Measurements from ENCODE around the gene FBLN1.

The FBLN1 gene

GRCh38 chr22:45548247-45548840 lies 45.7 kb downstream of the FBLN1 start:
- peaks cover 0 to 6% of the 10 kb centered on the region in 2 donors for H3K9me3 ChIP-seq (ENCODE audit: control insufficient read depth in 2 of 2, low read length in 2 of 2)
- peaks cover 2 to 7% of the 10 kb centered on the region in 2 donors for H3K36me3 ChIP-seq (ENCODE audit: control insufficient read depth in 2 of 2, insufficient read depth in 2 of 2, low read length in 2 of 2)
- H3K9ac ChIP-seq (ENCODE audit: low read length in 2 of 2), result no peak overlapping the region
- H3K4me1 ChIP-seq (ENCODE audit: control insufficient read depth, insufficient read depth, low read length), result peaks cover 54% of the 10 kb centered on the region
- H3K4me3 ChIP-seq (ENCODE audit: low read length in 2 of 2), result peak overlapping the region in 1 of 2 donors; percentile 35
- no peaks in the 10 kb centered on the region for H3K27me3 ChIP-seq (ENCODE audit: control insufficient read depth in 1 of 2, insufficient read depth in 2 of 2, low read length in 2 of 2)
- H3K27ac ChIP-seq (ENCODE audit: low read length), result peak overlapping the region; percentile 85

GRCh38 chr22:45548991-45549761 lies 46.5 kb downstream of the FBLN1 start:
- H3K9me3 ChIP-seq (ENCODE audit: control insufficient read depth in 2 of 2, low read length in 2 of 2), result peaks cover 0 to 6% of the 10 kb centered on the region in 2 donors
- H3K4me3 ChIP-seq (ENCODE audit: low read length in 2 of 2), result peak overlapping the region in 1 of 2 donors; percentile 35
- H3K36me3 ChIP-seq (ENCODE audit: control insufficient read depth in 2 of 2, insufficient read depth in 2 of 2, low read length in 2 of 2), result peaks cover 2 to 7% of the 10 kb centered on the region in 2 donors
- H3K27me3 ChIP-seq (ENCODE audit: control insufficient read depth in 1 of 2, insufficient read depth in 2 of 2, low read length in 2 of 2), result no peaks in the 10 kb centered on the region
- peak overlapping the region in 1 of 2 donors; percentile 21 for H3K9ac ChIP-seq (ENCODE audit: low read length in 2 of 2)
- peak overlapping the region; percentile 85 for H3K27ac ChIP-seq (ENCODE audit: low read length)
- peaks cover 62% of the 10 kb centered on the region for H3K4me1 ChIP-seq (ENCODE audit: control insufficient read depth, insufficient read depth, low read length)

GRCh38 chr22:45549762-45550378 lies 47.2 kb downstream of the FBLN1 start:
- peak overlapping the region; percentile 85 for H3K27ac ChIP-seq (ENCODE audit: low read length)

GRCh38 chr22:45550416-45550815 lies 47.7 kb downstream of the FBLN1 start:
- no peaks in the 10 kb centered on the region for H3K27me3 ChIP-seq (ENCODE audit: control insufficient read depth in 1 of 2, insufficient read depth in 2 of 2, low read length in 2 of 2)
- H3K4me1 ChIP-seq (ENCODE audit: control insufficient read depth, insufficient read depth, low read length), result peaks cover 67% of the 10 kb centered on the region
- peak overlapping the region; percentile 85 for H3K27ac ChIP-seq (ENCODE audit: low read length)
- H3K4me3 ChIP-seq (ENCODE audit: low read length in 2 of 2), result no peak overlapping the region
- H3K9me3 ChIP-seq (ENCODE audit: control insufficient read depth in 2 of 2, low read length in 2 of 2), result peaks cover 0 to 6% of the 10 kb centered on the region in 2 donors
- H3K9ac ChIP-seq (ENCODE audit: low read length in 2 of 2), result no peak overlapping the region
- H3K36me3 ChIP-seq (ENCODE audit: control insufficient read depth in 2 of 2, insufficient read depth in 2 of 2, low read length in 2 of 2), result peaks cover 2 to 3% of the 10 kb centered on the region in 2 donors

More at GRCh38 chr22:45549762-45550378, 47.2 kb downstream of the FBLN1 start:
- Histone ChIP-seq H3K4me1 (ENCODE audit: control insufficient read depth, insufficient read depth, low read length) (peaks cover 67% of the 10 kb centered on the region), H3K4me3 (ENCODE audit: low read length in 2 of 2) (peak overlapping the region in 1 of 2 donors; percentile 35), H3K27me3 (ENCODE audit: control insufficient read depth in 1 of 2, insufficient read depth in 2 of 2, low read length in 2 of 2) (no peaks in the 10 kb centered on the region), H3K9me3 (ENCODE audit: control insufficient read depth in 2 of 2, low read length in 2 of 2) (peaks cover 0 to 6% of the 10 kb centered on the region in 2 donors), H3K36me3 (ENCODE audit: control insufficient read depth in 2 of 2, insufficient read depth in 2 of 2, low read length in 2 of 2) (peaks cover 2 to 4% of the 10 kb centered on the region in 2 donors), H3K9ac (ENCODE audit: low read length in 2 of 2) (no peak overlapping the region)

GRCh38 chr22:45550891-45551290 lies 48.2 kb downstream of the FBLN1 start:
- Histone ChIP-seq H3K9me3 (ENCODE audit: control insufficient read depth in 2 of 2, low read length in 2 of 2) (peaks cover 0 to 6% of the 10 kb centered on the region in 2 donors), H3K4me3 (ENCODE audit: low read length in 2 of 2) (peak overlapping the region in 1 of 2 donors; percentile 3), H3K4me1 (ENCODE audit: control insufficient read depth, insufficient read depth, low read length) (peaks cover 67% of the 10 kb centered on the region), H3K27ac (ENCODE audit: low read length) (peak overlapping the region; percentile 85), H3K36me3 (ENCODE audit: control insufficient read depth in 2 of 2, insufficient read depth in 2 of 2, low read length in 2 of 2) (peaks cover 2 to 3% of the 10 kb centered on the region in 2 donors), H3K27me3 (ENCODE audit: control insufficient read depth in 1 of 2, insufficient read depth in 2 of 2, low read length in 2 of 2) (no peaks in the 10 kb centered on the region), H3K9ac (ENCODE audit: low read length in 2 of 2) (no peak overlapping the region)

- H3K9ac ChIP-seq (ENCODE audit: low read length in 2 of 2), result no peak overlapping the region
- peak overlapping the region; percentile 87 for H3K27ac ChIP-seq (ENCODE audit: low read length)
- H3K27me3 ChIP-seq (ENCODE audit: control insufficient read depth in 1 of 2, insufficient read depth in 2 of 2, low read length in 2 of 2), result no peaks in the 10 kb centered on the region
- peaks cover 67% of the 10 kb centered on the region for H3K4me1 ChIP-seq (ENCODE audit: control insufficient read depth, insufficient read depth, low read length)
- H3K9me3 ChIP-seq (ENCODE audit: control insufficient read depth in 2 of 2, low read length in 2 of 2), result peaks cover 0 to 6% of the 10 kb centered on the region in 2 donors
- H3K36me3 ChIP-seq (ENCODE audit: control insufficient read depth in 2 of 2, insufficient read depth in 2 of 2, low read length in 2 of 2), result peaks cover 2 to 3% of the 10 kb centered on the region in 2 donors
- peak overlapping the region in 1 of 2 donors; percentile 8 for H3K4me3 ChIP-seq (ENCODE audit: low read length in 2 of 2)
Observed at GRCh38 chr22:45551310-45552016, 48.8 kb downstream of the FBLN1 start.

- no peak overlapping the region for H3K4me3 ChIP-seq (ENCODE audit: low read length in 2 of 2)
- H3K9me3 ChIP-seq (ENCODE audit: control insufficient read depth in 2 of 2, low read length in 2 of 2), result peaks cover 0 to 6% of the 10 kb centered on the region in 2 donors
- H3K36me3 ChIP-seq (ENCODE audit: control insufficient read depth in 2 of 2, insufficient read depth in 2 of 2, low read length in 2 of 2), result peaks cover 2 to 3% of the 10 kb centered on the region in 2 donors
- H3K27ac ChIP-seq (ENCODE audit: low read length), result peak overlapping the region; percentile 87
- no peak overlapping the region for H3K9ac ChIP-seq (ENCODE audit: low read length in 2 of 2)
- H3K27me3 ChIP-seq (ENCODE audit: control insufficient read depth in 1 of 2, insufficient read depth in 2 of 2, low read length in 2 of 2), result no peaks in the 10 kb centered on the region
- peaks cover 65% of the 10 kb centered on the region for H3K4me1 ChIP-seq (ENCODE audit: control insufficient read depth, insufficient read depth, low read length)
Observed at GRCh38 chr22:45552017-45552411, 49.3 kb downstream of the FBLN1 start.

GRCh38 chr22:45552580-45553350 lies 50.1 kb downstream of the FBLN1 start:
- peaks cover 65% of the 10 kb centered on the region for H3K4me1 ChIP-seq (ENCODE audit: control insufficient read depth, insufficient read depth, low read length)
- peaks cover 0 to 6% of the 10 kb centered on the region in 2 donors for H3K9me3 ChIP-seq (ENCODE audit: control insufficient read depth in 2 of 2, low read length in 2 of 2)
- H3K36me3 ChIP-seq (ENCODE audit: control insufficient read depth in 2 of 2, insufficient read depth in 2 of 2, low read length in 2 of 2), result peaks cover 1 to 3% of the 10 kb centered on the region in 2 donors
- H3K4me3 ChIP-seq (ENCODE audit: low read length in 2 of 2), result peak overlapping the region in 1 of 2 donors; percentile 60
- H3K27ac ChIP-seq (ENCODE audit: low read length), result peak overlapping the region; percentile 87
- no peaks in the 10 kb centered on the region for H3K27me3 ChIP-seq (ENCODE audit: control insufficient read depth in 1 of 2, insufficient read depth in 2 of 2, low read length in 2 of 2)
- peak overlapping the region; percentile 12 to 13 for H3K9ac ChIP-seq (ENCODE audit: low read length in 2 of 2)

GRCh38 chr22:45553351-45554039 lies 50.8 kb downstream of the FBLN1 start:
- Histone ChIP-seq H3K9ac (ENCODE audit: low read length in 2 of 2) (peak overlapping the region; percentile 12 to 47), H3K4me3 (ENCODE audit: low read length in 2 of 2) (peak overlapping the region; percentile 48 to 60), H3K36me3 (ENCODE audit: control insufficient read depth in 2 of 2, insufficient read depth in 2 of 2, low read length in 2 of 2) (peaks cover 0 to 3% of the 10 kb centered on the region in 2 donors), H3K27ac (ENCODE audit: low read length) (peak overlapping the region; percentile 87), H3K4me1 (ENCODE audit: control insufficient read depth, insufficient read depth, low read length) (peaks cover 60% of the 10 kb centered on the region), H3K9me3 (ENCODE audit: control insufficient read depth in 2 of 2, low read length in 2 of 2) (peaks cover 0 to 6% of the 10 kb centered on the region in 2 donors), H3K27me3 (ENCODE audit: control insufficient read depth in 1 of 2, insufficient read depth in 2 of 2, low read length in 2 of 2) (no peaks in the 10 kb centered on the region)
